Left kidney (tissue), 2 donors: ENCODE measurements around the gene EFEMP2. TPM values are rescaled to one million over a fixed set of nuclear protein-coding genes. Genes with fewer than 3 reads are reported as not detected.
"Not testable (repeated sequence)": the region's sequence is repeated elsewhere in the genome, so short reads cannot be mapped to it uniquely, and the experiment has no call there.

Source experiments
- DNase-seq: peaks from one replicate; pipeline ENCODE4 v3.0.0-alpha.2; 2013
- polyA plus RNA-seq: library from polyadenylated mRNA; unstranded; fragments of 120-200 nt; gene quantifications from one replicate; pipeline ENCODE4 v1.2.1, GENCODE V29; 2013; ENCODE audit not compliant: insufficient read length

Gene EFEMP2
- polyA plus RNA-seq, 1 donor, result 102 TPM

- DNase-seq, result no peak
Measured at GRCh38 chr11:65903715-65904114, 31.1 kb upstream of the EFEMP2 start.

GRCh38 chr11:65903068-65903481 is 30.5 kb upstream of the EFEMP2 start:
- no peak for DNase-seq

GRCh38 chr11:65900899-65901180 is 28.2 kb upstream of the EFEMP2 start:
- no peak for DNase-seq

- no peak for DNase-seq
Measured at GRCh38 chr11:65900125-65900898, 27.7 kb upstream of the EFEMP2 start, which contains the start of gene FOSL1. TSS of gene FOSL1 (minus strand) at chr11:65900388. CDS start at chr11:65900339, 49 bp downstream.

GRCh38 chr11:65899356-65900124 is 26.9 kb upstream of the EFEMP2 start:
- DNase-seq, result no peak

GRCh38 chr11:65898656-65899355 is 26.2 kb upstream of the EFEMP2 start:
- no peak for DNase-seq

- DNase-seq, result no peak
Measured at GRCh38 chr11:65897020-65897471, 24.4 kb upstream of the EFEMP2 start.

GRCh38 chr11:65896034-65896999 is 23.7 kb upstream of the EFEMP2 start:
- DNase-seq, result no peak

GRCh38 chr11:65895482-65895981 is 22.9 kb upstream of the EFEMP2 start:
- DNase-seq, result no peak

- no peak for DNase-seq
Measured at GRCh38 chr11:65894034-65894591, 21.5 kb upstream of the EFEMP2 start.

- DNase-seq, result no peak
Measured at GRCh38 chr11:65892661-65893317, 20.2 kb upstream of the EFEMP2 start.

- not testable (repeated sequence) for DNase-seq
Measured at GRCh38 chr11:65892137-65892540, 19.5 kb upstream of the EFEMP2 start.

- DNase-seq, result no peak
Measured at GRCh38 chr11:65891219-65892136, 18.9 kb upstream of the EFEMP2 start.

- DNase-seq, result peak; percentile 97
Measured at GRCh38 chr11:65890324-65891218, 18.0 kb upstream of the EFEMP2 start, which contains the start of gene CCDC85B. TSS of gene CCDC85B (plus strand) at chr11:65890673. CDS start at chr11:65890784, 111 bp downstream.

- peak; percentile 94 for DNase-seq
Measured at GRCh38 chr11:65888163-65888814, 15.7 kb upstream of the EFEMP2 start, which contains the start of gene FIBP. TSS of gene FIBP (minus strand) at chr11:65888471. CDS start at chr11:65888418, 53 bp downstream.

- DNase-seq, result no peak
Measured at GRCh38 chr11:65887723-65888162, 15.1 kb upstream of the EFEMP2 start.
